GM21515 (cell line): ENCODE measurements around the gene MGAT3.

Source experiments
- ATAC-seq: cut with Tn5 transposase; IDR thresholded peaks from one replicate; pipeline ENCODE4 v1.9.1; 2021; ENCODE audit not compliant: unreplicated experiment

MGAT3 gene

DNA sequence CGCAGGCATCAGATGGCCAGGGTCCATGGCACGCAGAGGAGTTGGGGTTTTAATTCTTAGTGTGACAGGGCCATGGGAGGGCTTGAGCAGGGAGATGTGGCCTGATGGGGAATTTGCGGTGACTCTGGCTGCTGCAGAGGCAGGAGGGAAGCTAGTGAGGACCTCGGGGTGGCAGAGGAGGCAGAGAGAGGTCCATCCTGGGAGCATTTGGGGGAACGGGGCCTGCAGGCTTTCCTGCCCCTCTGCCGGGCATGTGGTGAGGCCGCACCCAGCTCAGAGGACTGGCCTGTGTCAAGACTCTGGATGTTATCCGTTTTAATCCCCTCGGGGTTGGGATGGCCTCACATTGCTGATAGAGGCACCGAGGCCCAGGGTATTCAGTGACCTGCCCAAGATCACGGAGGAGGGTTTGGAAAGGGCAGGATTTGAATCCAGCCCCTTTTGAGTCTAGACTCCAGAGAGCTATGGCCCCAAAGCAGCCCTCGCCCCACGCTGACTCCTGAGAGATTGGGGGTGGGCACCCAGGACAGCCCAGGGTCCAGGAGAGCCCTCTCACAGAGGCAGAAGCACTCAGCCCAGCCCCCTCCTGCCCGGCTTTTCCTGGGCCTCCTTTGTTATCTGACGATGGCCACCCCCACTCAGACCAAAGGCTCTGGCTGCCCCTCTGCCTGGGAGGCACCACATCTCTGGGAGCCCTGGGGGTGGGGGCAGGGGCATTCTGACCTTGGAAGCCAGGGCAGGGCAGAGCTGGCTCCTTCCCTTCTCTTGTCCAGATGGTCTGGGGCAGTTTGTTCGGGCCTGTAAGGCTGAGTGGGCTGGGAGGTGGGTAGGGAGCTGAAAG is 13.9 kb downstream of the MGAT3 start:
- no peak for ATAC-seq

DNA sequence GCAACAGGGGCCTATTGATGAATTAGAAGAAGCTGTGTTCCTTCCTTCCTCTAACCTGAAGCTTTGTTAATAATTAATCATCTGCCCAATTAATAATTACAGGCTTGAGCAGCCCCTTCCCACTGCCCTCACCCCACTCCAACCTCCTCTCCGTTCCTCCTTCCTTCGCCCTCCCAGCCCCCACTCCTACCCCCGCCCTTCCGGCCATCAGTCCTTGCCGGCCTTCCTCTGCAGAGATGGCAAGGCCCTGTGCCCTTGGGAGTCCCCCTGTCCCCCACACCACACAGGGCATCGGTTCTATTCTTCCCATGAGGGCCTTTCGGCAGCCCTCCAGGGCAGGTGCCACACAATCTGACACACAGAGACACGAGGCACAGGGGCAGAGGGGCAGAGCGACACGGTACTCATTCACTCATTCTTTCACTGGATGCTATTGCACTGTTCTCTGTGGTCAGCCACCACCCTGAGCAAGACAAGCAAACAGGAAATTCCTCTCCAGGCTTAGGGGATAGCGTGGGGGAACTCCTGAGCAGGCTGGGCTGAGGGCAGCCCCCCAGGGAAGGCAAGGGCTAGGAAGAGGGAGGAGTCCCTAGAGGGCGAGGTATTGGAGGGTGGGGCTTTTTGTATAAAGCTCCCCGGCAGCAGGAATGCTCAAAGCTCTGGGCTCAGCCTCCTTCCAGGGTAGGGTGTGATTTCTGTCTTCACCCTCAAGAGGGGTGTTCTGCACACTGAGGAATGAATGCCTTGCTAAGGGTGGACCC is 14.7 kb downstream of the MGAT3 start:
- peak; percentile 46 for ATAC-seq

DNA sequence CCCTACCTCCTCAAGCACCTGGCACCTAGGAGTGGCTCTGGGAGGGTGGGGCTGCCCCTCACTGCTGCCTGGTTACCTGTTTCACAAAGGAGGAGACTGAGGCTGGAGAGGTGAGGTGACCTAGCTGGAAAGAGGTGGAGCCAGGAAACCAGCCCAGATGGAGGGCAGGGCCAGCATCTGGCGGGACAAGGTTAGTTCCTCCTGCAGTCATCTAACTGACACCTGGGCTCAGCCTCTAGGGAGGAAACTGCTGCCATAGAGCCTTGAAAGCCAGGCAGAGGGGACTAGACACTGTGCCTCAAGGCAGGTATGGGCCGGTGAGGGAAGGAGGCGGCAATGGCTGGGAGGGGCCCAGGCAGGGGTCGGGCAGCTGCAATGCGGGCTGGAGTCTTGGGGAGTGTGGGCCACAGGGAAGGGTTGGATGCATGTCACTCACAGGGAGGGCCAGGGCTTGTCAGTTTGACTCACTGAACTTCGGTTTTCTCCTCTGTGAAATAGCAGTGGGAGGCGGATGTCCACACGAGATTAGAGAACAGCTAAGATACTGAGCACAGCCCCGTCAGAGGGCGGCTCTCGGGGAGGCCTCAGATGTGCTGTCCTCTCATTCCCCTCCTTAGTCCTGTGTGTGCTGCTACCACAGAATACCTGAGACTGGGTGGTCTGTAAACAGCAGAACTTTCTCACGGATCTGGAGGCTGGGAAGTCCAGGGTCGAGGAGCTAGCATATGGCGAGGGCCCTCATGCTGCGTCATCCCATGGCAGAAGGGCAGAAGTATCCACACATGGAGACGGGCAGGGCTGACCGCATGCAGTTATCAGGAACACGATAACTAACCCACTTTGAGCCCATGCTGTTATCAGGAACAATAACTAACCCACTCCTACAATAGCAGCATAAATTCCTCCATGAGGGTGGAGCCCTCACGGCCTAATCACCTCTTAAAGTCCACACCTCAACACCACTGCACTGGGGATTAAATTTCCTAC is 16.1 kb downstream of the MGAT3 start:
- ATAC-seq: no peak

GRCh38 chr22:39473851-39474250 is 17.0 kb downstream of the MGAT3 start:
- ATAC-seq: no peak

GRCh38 chr22:39474351-39475111 is 17.7 kb downstream of the MGAT3 start:
- ATAC-seq: no peak

DNA sequence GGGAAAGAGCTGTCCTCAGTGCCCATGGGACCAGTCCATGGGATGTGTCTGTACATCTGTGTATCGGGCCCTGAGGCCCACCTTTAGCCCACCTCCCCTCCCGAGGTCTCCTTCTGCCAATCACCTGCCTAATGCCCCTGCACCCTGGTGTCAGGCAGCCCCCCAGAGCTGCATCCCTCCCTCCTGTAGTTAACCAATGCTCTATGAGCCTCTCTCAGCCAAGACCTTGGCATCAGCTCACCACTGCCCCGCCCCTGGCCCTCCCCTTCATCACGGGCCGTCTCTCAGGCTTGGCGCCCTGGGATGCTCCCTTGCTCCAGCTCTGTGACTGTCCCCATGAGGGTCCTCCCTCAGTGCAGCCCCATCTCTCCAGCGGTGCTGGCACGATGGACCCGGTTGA is 18.5 kb downstream of the MGAT3 start:
- ATAC-seq: no peak

DNA sequence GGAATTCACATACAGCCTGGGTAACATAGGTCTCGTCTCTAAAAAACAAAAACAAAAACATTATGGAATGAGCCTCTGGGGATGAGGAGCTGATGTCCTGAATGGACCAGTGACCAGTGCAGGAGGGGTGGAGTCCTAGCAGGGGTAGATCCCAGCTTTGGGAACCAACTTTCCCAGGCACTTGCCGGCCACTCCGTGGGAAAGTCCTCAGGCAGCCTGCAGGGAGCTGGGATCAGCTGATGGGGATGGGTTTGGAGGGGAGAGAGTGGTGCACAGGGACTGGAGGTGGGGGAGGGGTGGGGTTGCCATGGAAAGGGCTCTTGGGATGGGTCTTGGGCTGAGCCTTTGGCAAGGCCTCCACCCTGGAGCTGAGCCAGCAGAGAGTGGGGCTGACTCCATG is 19.1 kb downstream of the MGAT3 start:
- no peak for ATAC-seq

- no peak for ATAC-seq
Observed at GRCh38 chr22:39476664-39477063, 19.9 kb downstream of the MGAT3 start.

DNA sequence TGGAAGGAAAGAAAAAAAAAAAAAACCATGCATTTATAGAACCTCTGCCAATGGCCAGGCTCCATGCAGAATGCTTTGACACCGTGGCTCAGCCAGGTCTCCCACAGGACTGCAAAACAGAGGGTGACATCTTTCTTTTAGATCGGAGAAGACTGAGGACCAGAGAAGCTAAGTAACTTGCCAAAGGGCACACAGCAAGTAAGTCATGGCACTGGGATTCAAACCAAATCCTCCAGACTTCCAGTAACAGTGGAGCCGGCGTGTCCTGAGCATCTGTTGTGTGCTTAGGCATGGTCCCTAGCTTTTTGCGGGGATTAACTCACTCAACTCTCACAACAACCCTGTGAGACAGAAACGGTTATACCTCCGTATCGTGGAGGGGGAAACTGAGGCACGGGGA is 20.7 kb downstream of the MGAT3 start:
- no peak for ATAC-seq

DNA sequence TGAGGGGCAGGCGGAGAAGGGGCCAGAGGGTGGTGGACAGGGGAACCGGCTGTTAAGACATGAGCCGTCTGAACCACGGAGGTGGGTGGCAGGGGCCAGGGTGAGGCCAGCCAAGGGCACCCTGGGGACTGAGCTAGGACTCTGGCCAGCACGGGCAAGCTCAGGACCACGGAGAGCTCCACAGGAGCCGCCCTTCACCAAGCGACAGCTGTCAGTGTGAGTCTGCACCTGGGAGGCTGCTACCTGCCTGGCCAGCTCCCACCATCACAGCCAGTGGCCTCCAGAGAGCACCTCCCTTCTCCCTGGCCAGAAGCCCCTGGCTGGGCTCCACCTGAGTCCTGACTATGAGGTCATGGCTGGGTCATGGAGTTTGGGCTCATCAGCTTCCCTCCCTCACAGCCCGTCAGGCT is 21.6 kb downstream of the MGAT3 start:
- ATAC-seq: no peak

DNA sequence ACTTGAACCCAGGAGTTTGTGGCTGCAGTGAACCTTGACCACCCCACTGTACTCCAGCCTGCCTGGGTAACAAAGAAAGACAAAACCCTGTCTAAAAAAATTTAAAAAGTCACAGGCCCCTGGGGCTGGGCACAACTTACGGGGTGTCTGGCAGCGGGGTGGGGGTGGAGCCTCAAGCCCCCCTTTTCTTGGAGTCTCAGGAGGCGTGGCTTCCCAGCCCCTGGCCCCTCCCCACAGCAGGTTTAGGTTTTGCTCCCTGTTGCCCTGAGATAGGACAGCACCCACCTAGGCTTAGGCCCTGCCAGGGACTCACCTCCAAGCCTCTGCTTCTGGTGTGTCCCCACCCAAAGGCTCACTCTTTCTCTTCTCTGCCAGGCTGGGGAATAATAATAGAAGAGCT is 22.4 kb downstream of the MGAT3 start:
- no peak for ATAC-seq

DNA sequence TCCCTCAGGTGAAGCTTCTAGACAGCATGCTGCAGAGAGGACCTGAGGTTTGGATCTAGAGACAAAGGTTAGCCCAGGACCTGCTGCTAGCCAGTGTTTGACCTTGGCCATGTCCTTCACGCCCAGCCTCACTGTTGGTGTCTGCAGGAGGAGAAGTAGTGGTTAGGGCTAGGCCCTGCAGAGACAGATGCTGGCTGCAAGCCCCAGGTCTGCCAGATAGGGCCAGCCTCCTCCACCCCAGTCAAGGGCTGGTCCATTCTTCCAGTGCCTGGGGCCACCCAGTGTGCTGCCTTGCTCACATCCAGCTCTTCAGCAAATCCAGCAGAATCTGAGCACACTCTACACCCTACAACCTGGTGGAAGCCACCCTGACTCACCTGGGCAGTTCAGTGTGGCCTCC is 23.7 kb downstream of the MGAT3 start:
- no peak for ATAC-seq

DNA sequence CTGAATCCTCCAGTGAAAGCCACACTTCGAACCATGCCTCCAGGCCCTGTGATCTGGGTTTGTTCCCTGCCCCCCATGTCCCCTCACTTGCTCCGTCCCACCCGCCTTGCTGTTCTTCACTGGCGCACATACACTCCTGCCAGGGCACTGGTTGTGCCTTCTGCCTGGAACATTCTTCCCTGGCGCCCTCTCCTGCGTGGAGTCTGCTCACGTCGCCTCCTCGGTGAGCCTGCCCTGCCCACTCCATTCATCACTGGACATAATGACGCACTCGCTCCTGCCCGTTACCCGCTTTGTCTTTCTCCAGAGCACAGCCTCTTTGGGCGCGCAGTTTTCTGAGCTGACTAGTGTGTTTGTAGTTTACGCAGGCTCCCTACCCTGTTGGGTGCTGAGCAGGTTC is 24.2 kb downstream of the MGAT3 start:
- no peak for ATAC-seq

DNA sequence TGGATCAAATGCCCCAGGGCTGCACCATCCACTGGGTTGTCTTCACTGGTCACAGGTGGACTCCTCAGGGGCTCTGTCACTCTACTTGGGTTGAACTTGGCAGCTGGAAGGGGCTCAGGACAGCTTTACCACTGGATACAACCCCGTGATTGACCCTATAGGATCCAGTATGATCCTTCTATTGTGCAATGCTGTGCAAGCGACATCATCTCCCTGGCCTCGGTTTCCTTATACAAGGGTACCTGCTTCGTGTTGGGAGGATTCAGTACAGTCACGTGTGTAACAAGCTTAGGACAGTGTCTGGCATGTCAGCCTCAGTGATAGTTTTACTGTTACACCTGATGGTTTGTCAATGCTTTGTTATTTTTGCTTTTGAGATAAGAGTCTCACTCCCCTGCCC is 24.8 kb downstream of the MGAT3 start:
- no peak for ATAC-seq

DNA sequence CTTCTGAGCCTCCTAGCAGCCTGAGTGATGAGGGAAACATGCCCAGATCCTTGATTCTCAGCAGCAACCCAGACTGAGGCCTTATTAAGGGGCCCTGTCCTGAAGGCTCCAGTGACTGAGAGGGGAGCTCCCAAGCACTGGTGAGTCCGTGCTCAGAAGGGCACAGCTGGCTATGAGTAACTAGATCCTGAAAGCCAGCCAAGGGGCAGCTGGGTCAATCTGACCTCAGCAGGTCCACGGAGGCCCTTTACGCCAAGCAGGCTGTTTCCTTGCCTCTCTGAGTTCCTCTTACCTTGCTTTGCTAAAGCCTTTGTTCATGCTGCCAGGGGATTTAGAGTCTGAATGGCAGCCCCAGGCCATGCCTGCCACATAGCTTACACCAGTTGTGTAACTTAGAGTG is 26.0 kb downstream of the MGAT3 start:
- ATAC-seq: no peak

GRCh38 chr22:39486951-39487825 is 30.4 kb downstream of the MGAT3 start:
- ATAC-seq: no peak

DNA sequence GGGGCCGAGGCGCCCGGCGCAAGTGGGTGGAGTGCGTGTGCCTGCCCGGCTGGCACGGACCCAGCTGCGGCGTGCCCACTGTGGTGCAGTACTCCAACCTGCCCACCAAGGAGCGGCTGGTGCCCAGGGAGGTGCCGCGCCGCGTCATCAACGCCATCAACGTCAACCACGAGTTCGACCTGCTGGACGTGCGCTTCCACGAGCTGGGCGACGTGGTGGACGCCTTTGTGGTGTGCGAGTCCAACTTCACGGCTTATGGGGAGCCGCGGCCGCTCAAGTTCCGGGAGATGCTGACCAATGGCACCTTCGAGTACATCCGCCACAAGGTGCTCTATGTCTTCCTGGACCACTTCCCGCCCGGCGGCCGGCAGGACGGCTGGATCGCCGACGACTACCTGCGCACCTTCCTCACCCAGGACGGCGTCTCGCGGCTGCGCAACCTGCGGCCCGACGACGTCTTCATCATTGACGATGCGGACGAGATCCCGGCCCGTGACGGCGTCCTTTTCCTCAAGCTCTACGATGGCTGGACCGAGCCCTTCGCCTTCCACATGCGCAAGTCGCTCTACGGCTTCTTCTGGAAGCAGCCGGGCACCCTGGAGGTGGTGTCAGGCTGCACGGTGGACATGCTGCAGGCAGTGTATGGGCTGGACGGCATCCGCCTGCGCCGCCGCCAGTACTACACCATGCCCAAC is 31.2 kb downstream of the MGAT3 start:
- no peak for ATAC-seq

DNA sequence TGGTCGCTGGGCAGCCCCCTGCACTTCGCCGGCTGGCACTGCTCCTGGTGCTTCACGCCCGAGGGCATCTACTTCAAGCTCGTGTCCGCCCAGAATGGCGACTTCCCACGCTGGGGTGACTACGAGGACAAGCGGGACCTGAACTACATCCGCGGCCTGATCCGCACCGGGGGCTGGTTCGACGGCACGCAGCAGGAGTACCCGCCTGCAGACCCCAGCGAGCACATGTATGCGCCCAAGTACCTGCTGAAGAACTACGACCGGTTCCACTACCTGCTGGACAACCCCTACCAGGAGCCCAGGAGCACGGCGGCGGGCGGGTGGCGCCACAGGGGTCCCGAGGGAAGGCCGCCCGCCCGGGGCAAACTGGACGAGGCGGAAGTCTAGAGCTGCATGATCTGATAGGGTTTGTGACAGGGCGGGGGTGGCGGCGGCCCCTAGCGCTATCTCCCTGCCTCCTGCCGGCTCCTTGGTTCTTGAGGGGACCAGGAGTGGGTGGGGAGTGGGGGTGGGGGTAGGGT is 31.8 kb downstream of the MGAT3 start:
- ATAC-seq: no peak
